Activated CD4-positive, alpha-beta T cell treated with anti-CD3 and anti-CD28 coated beads for 48 hours (primary cell): ENCODE measurements around the gene XPNPEP1.

Experiments used
- DNase-seq: peaks from one replicate; pipeline ENCODE4 v3.0.0-alpha.2; 2020

Gene XPNPEP1

GRCh38 chr10:109861081-109861480 is 62.2 kb downstream of the XPNPEP1 start:
- DNase-seq, result no peak

DNA sequence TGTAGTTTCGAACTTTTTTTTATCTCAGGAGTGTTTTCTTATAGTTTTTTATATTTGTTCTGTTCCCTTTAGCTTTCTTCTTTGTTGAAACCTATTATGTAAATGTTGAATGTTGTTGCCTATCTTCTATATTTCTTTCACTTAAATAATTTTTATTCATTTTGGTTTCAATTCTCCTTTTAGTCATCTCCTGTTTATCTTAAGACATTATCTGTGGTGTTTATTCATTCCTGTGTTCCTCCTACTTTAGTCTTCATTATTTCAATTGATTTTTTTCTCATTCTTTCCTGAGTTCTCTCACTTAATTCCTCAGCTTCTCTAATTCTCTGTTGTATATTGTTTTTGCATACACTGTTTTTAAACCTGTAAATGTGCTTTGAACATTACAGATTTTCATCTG is 64.1 kb downstream of the XPNPEP1 start:
- no peak for DNase-seq

GRCh38 chr10:109855746-109856145 is 67.6 kb downstream of the XPNPEP1 start:
- no peak for DNase-seq

DNA sequence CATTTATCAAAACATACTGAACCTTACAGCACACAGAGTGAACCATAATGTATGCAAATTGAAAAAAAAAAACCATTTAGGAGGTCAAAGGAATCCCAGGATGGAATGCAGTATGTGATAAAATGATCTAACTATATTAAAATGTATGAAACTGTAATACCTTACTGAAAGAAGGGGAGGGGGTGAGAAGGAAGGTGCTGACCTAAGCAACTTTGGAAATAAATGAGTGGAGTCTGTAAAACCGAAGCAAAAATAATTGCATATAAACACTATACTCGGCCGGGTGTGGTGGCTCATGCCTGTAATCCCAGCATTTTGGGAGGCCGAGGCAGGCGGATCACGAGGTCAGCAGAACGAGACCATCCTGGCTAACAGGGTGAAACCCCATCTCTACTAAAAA is 69.4 kb downstream of the XPNPEP1 start:
- no peak for DNase-seq

DNA sequence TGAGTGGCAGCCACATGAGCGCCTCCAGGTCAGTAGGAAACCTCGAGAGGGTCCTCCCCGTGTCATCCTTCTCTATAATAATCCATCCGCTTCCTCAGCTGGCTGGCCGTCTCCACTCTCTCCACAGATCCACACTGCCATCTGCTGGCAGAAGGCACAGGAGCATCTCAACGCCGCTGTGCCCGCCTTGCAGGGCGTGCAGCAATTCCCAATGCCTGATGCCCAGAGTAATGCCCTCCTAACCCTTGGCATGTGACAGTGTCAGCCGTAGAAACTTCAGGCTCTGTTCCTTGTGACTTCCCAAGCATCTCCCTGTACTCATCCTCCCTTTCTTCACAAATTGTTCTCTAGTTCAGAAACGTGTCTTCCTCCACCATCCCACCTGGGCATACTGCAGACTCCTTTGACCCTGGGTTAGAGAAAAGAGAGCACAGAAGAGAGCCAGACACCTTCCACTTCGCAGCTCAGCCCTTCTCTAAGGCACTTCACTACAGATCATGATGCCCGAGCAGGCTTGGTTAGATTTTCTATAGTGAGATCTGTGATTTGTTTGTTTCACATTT is 70.8 kb downstream of the XPNPEP1 start:
- peak; percentile 85 for DNase-seq

GRCh38 chr10:109851616-109852474 is 71.5 kb downstream of the XPNPEP1 start:
- no peak for DNase-seq

DNA sequence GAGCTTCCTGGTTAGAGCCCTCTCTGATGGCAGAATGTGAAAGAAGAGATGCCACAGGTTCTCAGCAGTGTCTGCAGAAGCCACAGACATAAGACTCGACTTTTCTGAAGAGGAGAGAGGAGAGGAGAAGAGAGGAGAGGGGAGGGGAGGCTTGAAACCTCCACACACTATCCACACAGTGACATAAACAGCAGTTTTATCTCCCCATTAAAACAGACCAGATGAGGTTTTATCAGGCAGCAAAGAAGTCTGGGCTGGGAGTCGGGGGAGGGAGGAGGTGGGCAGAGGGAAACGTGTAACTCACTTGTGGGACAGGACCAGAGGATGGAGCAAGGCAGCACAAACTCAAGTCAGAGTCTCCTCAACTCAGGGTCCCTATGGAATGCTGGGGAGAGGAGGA is 76.5 kb downstream of the XPNPEP1 start:
- no peak for DNase-seq

DNA sequence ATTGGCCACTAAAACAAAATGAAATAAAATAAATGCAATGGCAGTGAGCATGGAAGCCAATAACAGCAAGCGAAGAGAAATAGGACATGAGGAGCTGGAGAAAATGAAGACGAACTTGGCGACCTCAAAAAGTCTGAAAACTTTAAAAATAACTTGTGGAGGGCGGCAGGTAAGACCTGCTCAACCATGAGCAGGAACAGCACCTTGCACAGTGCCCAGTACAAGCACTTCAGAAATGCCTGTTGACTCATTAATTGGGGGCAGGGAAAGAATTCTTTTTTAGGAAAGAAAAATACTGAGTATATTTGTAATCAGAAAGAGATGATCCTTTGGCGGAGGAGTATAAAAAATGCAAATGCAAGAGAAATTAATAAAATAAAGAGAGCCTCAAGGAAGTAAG is 78.0 kb downstream of the XPNPEP1 start:
- DNase-seq, result no peak

GRCh38 chr10:109838592-109839244 is 84.6 kb downstream of the XPNPEP1 start:
- DNase-seq, result no peak

GRCh38 chr10:109837384-109837783 is 85.9 kb downstream of the XPNPEP1 start:
- DNase-seq, result no peak

DNA sequence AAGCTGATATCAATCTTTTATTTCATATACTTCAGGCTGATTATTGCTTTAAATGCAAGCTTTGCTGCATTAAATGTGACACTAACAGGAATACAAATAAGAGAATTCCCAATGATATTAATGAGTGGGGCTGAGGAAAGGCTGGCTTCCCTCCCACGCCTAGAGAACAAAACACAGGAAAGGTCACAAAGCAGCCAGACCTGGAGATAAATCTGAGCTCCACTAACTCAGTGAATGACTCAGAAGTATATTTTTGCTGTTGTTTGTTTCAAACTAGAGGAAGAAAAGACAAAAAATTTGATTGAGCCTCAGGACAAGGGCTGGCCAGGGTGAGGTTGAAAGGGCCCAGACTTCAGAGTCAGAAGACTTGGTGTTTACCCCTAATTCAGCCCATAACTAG is 88.1 kb downstream of the XPNPEP1 start:
- no peak for DNase-seq

DNA sequence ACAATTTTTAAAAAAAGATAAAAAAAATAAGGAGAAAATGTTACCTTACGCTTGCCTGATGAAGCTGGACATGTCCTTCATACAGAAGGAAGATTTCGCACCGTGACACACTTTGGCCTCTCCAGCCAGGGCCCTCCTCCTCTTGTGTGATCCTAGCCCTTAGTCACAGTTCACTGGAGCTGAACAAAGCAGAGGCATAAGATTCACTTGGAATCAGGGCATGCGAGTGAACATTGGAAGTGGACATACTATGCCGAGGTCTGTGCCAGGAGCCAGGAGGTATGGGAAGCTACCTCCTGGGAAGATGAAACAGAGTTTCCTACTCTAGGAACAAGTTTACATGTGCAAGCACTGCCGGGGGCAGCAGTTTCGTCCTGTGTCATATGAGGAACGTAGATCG is 91.5 kb downstream of the XPNPEP1 start:
- no peak for DNase-seq

DNA sequence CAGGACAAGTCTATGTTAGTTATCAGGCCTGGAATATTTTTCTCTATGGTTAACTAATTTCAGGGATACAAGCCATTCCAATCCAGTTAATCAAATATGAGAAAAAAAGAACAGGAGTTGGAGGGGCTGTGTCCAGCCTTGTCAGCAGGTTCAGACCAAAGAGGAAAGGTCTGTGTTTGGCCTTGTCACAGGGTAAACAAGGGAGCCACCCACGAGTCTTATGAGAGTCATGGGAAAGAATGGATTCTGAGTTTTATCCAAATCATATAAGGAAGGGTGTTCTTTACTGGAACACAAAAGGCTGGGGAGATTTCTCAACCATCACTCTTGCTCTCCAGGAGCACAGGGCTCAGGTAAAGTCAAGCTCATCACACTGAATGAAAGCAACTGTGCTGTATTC is 99.1 kb downstream of the XPNPEP1 start:
- no peak for DNase-seq

- DNase-seq, result no peak
These were observed 100.1 kb downstream of the XPNPEP1 start for GRCh38 chr10:109823196-109823595.

- DNase-seq, result no peak
These were observed 101.6 kb downstream of the XPNPEP1 start for GRCh38 chr10:109821672-109822071.

- no peak for DNase-seq
These were observed 102.5 kb downstream of the XPNPEP1 start for GRCh38 chr10:109820620-109821405.

DNA sequence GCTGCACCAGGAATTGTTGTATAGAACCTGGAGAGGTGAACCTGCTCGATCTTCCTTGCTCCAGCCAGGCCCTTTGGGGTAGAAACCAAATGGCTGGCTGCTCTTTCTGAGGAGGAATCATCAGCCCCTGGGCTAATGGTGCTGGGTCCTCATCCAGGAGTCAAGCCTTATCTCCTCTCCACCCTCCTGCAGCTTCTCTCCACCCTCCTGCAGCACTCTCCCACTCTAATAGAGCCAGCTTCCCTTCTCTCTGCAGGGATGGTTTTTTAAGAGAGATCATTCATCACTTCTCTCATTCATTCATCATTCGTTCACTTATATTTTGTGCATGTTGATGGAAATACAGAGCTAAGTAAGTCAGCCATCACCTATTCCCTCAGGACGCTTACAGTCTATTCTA is 103.5 kb downstream of the XPNPEP1 start:
- DNase-seq, result no peak
